Measurements from ENCODE around the gene OSBP. TPM values are rescaled to one million over a fixed set of nuclear protein-coding genes. Genes with fewer than 3 reads are reported as not detected.
A peak's percentile ranks its signal among the peaks of the same experiment; 100 is the strongest.
"Not testable (repeated sequence)": the region's sequence is repeated elsewhere in the genome, so short reads cannot be mapped to it uniquely, and the experiment has no call there.

Gene OSBP
- total and polyA plus RNA-seq, 5 experiments from 2014 or later = 19.5 to 50.5 (median 34.8) TPM

GRCh38 chr11:59626969-59627368 lies 11.4 kb upstream of the OSBP start:
- H3K9me3 Mint-ChIP-seq, POLR2A ChIA-PET, ATAC-seq: not testable (repeated sequence)

GRCh38 chr11:59625703-59626102 lies 10.1 kb upstream of the OSBP start:
- POLR2A ChIA-PET = no interaction called here
- peaks cover 0 to 11% (median 4%) of the 10 kb centered on the region in 3 donors for H3K36me3 Mint-ChIP-seq
- ATAC-seq (no peak), DNase-seq (no peak)
- H3K4me1 Mint-ChIP-seq = no peaks in the 10 kb centered on the region
- H3K4me3 Mint-ChIP-seq = no peak overlapping the region
- H3K27me3 Mint-ChIP-seq = no peaks in the 10 kb centered on the region
- H3K9me3 Mint-ChIP-seq = no peaks in the 10 kb centered on the region
- no peak overlapping the region for H3K27ac Mint-ChIP-seq

More at GRCh38 chr11:59626969-59627368, 11.4 kb upstream of the OSBP start:
- H3K36me3 Mint-ChIP-seq = peaks cover 0 to 11% (median 10%) of the 10 kb centered on the region in 3 donors
- not testable (repeated sequence) for H3K27me3 Mint-ChIP-seq, H3K4me1 Mint-ChIP-seq, H3K4me3 Mint-ChIP-seq, DNase-seq, H3K27ac Mint-ChIP-seq

- Mint-ChIP-seq H3K4me1 (peaks cover 12 to 33% (median 29%) of the 10 kb centered on the region in 4 donors), H3K4me3 (no peak overlapping the region), H3K9me3 (no peaks in the 10 kb centered on the region), H3K36me3 (peaks cover 0 to 9% (median 1%) of the 10 kb centered on the region in 3 donors), H3K27me3 (no peaks in the 10 kb centered on the region), H3K27ac (peak overlapping the region in 1 of 10 donors; percentile 86)
- POLR2A ChIA-PET = interaction anchor here (3.5 kb wide), 1 partner anchor 51 kb away, joined by 96 read pairs; the partner anchor contains the start of gene PATL1
- DNase-seq (no peak), ATAC-seq (no peak)
Observed at GRCh38 chr11:59617876-59618275, 2.3 kb upstream of the OSBP start.

- peak overlapping the region; percentile 86 to 99 (median 98) for H3K27ac Mint-ChIP-seq
- DNase-seq (peak in 1 of 10 donors; percentile 80), ATAC-seq (no peak)
- H3K27me3 Mint-ChIP-seq = no peaks in the 10 kb centered on the region
- H3K4me1 Mint-ChIP-seq = peaks cover 22 to 46% (median 43%) of the 10 kb centered on the region in 4 donors
- peak overlapping the region; percentile 77 to 96 (median 82) for H3K4me3 Mint-ChIP-seq
- POLR2A ChIA-PET = interaction anchor here (0.6 to 3.5 kb wide), 19 partner anchors 12 to 1875 kb away, joined by 3 to 96 read pairs (median 5); partner anchors contain the start of genes CPSF7, PATL1, SDHAF2 and SELENOH
- peaks cover 0 to 18% (median 0%) of the 10 kb centered on the region in 3 donors for H3K36me3 Mint-ChIP-seq
- H3K9me3 Mint-ChIP-seq = no peaks in the 10 kb centered on the region
Observed at GRCh38 chr11:59616396-59616982, 915 bp upstream of the OSBP start.

- Mint-ChIP-seq H3K4me3 (peak overlapping the region; percentile 90 to 97 (median 94)), H3K27me3 (no peaks in the 10 kb centered on the region), H3K9me3 (no peaks in the 10 kb centered on the region), H3K4me1 (peaks cover 24 to 54% (median 48%) of the 10 kb centered on the region in 4 donors), H3K36me3 (peaks cover 0 to 30% (median 0%) of the 10 kb centered on the region in 3 donors), H3K27ac (peak overlapping the region; percentile 86 to 99 (median 98))
- ATAC-seq = peak; percentile 22 to 28
- POLR2A ChIA-PET = interaction anchor here (0.6 to 3.5 kb wide), 15 partner anchors 11 to 1874 kb away, joined by 3 to 96 read pairs (median 6); partner anchors contain the start of genes PATL1, SELENOH and TMEM109
- peak in 9 of 10 donors; percentile 49 to 85 (median 67) for DNase-seq
Observed at GRCh38 chr11:59615120-59615636, 396 bp downstream of the OSBP start.

- H3K27ac Mint-ChIP-seq = peak overlapping the region; percentile 86 to 98 (median 96)
- no peaks in the 10 kb centered on the region for H3K9me3 Mint-ChIP-seq
- H3K36me3 Mint-ChIP-seq = peaks cover 0 to 37% (median 3%) of the 10 kb centered on the region in 3 donors
- ATAC-seq = no peak
- peak overlapping the region; percentile 90 to 97 (median 94) for H3K4me3 Mint-ChIP-seq
- no peaks in the 10 kb centered on the region for H3K27me3 Mint-ChIP-seq
- H3K4me1 Mint-ChIP-seq = peaks cover 24 to 58% (median 49%) of the 10 kb centered on the region in 4 donors
- POLR2A ChIA-PET = interaction anchor here (0.6 to 3.5 kb wide), 11 partner anchors 10 to 1873 kb away, joined by 3 to 96 read pairs (median 12); partner anchors contain the start of genes PATL1 and SELENOH
- DNase-seq = peak in 2 of 10 donors; percentile 1 to 4
Observed at GRCh38 chr11:59614277-59615119, 1.1 kb downstream of the OSBP start.

- H3K4me1 Mint-ChIP-seq = peaks cover 25 to 73% (median 62%) of the 10 kb centered on the region in 4 donors
Observed at GRCh38 chr11:59611570-59612565, 3.7 kb downstream of the OSBP start.

GRCh38 chr11:59610289-59610688 lies 5.3 kb downstream of the OSBP start:
- Mint-ChIP-seq H3K27me3 (no peaks in the 10 kb centered on the region), H3K36me3 (peaks cover 0 to 79% (median 18%) of the 10 kb centered on the region in 3 donors), H3K9me3 (no peaks in the 10 kb centered on the region), H3K27ac (no peak overlapping the region), H3K4me1 (peaks cover 32 to 82% (median 61%) of the 10 kb centered on the region in 4 donors), H3K4me3 (no peak overlapping the region)
- POLR2A ChIA-PET = interaction anchor here (0.7 to 1.6 kb wide), 3 partner anchors 20 to 58 kb away, joined by 3 to 6 read pairs (median 4); partner anchors contain the start of gene PATL1
- ATAC-seq = no peak
- no peak for DNase-seq

More at GRCh38 chr11:59611570-59612565, 3.7 kb downstream of the OSBP start:
- H3K9me3 Mint-ChIP-seq = no peaks in the 10 kb centered on the region
- ATAC-seq = no peak
- H3K27me3 Mint-ChIP-seq = no peaks in the 10 kb centered on the region
- DNase-seq = no peak
- peaks cover 0 to 63% (median 14%) of the 10 kb centered on the region in 3 donors for H3K36me3 Mint-ChIP-seq
- POLR2A ChIA-PET = interaction anchor here (0.6 to 1.4 kb wide), 4 partner anchors 10 to 62 kb away, joined by 3 to 5 read pairs (median 4); partner anchors contain the start of gene PATL1
- peak overlapping the region in 6 of 10 donors; percentile 11 to 97 (median 22) for H3K4me3 Mint-ChIP-seq
- peak overlapping the region in 5 of 10 donors; percentile 8 to 75 (median 20) for H3K27ac Mint-ChIP-seq

GRCh38 chr11:59607703-59608454 lies 7.7 kb downstream of the OSBP start:
- Mint-ChIP-seq H3K36me3 (peaks cover 0 to 90% (median 29%) of the 10 kb centered on the region in 3 donors), H3K4me3 (no peak overlapping the region), H3K27ac (no peak overlapping the region), H3K27me3 (no peaks in the 10 kb centered on the region), H3K4me1 (peaks cover 25 to 75% (median 48%) of the 10 kb centered on the region in 4 donors), H3K9me3 (no peaks in the 10 kb centered on the region)
- ATAC-seq (no peak), DNase-seq (no peak)
- POLR2A ChIA-PET = no interaction called here

- peak overlapping the region in 2 of 10 donors; percentile 19 to 32 for H3K27ac Mint-ChIP-seq
- peaks cover 10 to 96% (median 32%) of the 10 kb centered on the region in 3 donors for H3K36me3 Mint-ChIP-seq
Observed at GRCh38 chr11:59602432-59602831, 13.1 kb downstream of the OSBP start.

More at GRCh38 chr11:59602432-59602831, 13.1 kb downstream of the OSBP start:
- peaks cover 8 to 41% (median 20%) of the 10 kb centered on the region in 4 donors for H3K4me1 Mint-ChIP-seq
- DNase-seq = no peak
- ATAC-seq = no peak
- no peak overlapping the region for H3K4me3 Mint-ChIP-seq
- no peaks in the 10 kb centered on the region for H3K27me3 Mint-ChIP-seq
- POLR2A ChIA-PET = interaction anchor here (3.5 kb wide), 1 partner anchor 13 kb away, joined by 12 read pairs; the partner anchor contains the start of gene OSBP
- no peaks in the 10 kb centered on the region for H3K9me3 Mint-ChIP-seq

All from naive thymus-derived CD8-positive, alpha-beta T cell (primary cell).